ENCODE results near the gene ABCB11.
"Not testable (repeated sequence)": the region's sequence is repeated elsewhere in the genome, so short reads cannot be mapped to it uniquely, and the experiment has no call there.

DNA sequence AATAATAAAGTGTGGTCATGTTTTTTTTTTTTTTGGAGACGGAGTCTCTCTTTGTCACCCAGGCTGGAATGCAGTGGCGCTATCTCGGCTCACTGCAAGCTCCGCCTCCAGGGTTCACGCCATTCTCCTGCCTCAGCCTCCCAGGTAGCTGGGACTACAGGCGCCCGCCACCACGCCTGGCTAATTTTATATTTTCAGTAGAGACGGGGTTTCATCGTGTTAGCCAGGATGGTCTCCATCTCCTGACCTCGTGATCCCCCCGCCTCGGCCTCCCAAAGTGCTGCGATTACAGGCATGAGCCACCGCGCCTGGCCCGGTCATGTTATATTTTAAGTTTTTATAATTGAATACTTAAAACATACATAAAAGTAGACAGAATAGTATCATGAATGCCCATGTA lies 33.1 kb upstream of the ABCB11 start:
- TF ChIP-seq POLR2AphosphoS5 (IDR thresholded peaks at IDR 0.05; ENCODE audit: low read depth, low read length); TCF7L2 (IDR thresholded peaks at IDR 0.05; ENCODE audit: low read depth, low read length); SIN3A (IDR thresholded peaks at IDR 0.05; ENCODE audit: borderline replicate concordance, insufficient read depth, low read depth, low read length): not testable (repeated sequence)
- TF ChIP-seq, protein P1, sequence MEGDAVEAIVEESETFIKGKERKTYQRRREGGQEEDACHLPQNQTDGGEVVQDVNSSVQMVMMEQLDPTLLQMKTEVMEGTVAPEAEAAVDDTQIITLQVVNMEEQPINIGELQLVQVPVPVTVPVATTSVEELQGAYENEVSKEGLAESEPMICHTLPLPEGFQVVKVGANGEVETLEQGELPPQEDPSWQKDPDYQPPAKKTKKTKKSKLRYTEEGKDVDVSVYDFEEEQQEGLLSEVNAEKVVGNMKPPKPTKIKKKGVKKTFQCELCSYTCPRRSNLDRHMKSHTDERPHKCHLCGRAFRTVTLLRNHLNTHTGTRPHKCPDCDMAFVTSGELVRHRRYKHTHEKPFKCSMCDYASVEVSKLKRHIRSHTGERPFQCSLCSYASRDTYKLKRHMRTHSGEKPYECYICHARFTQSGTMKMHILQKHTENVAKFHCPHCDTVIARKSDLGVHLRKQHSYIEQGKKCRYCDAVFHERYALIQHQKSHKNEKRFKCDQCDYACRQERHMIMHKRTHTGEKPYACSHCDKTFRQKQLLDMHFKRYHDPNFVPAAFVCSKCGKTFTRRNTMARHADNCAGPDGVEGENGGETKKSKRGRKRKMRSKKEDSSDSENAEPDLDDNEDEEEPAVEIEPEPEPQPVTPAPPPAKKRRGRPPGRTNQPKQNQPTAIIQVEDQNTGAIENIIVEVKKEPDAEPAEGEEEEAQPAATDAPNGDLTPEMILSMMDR (IDR thresholded peaks at IDR 0.05): not testable (repeated sequence)
- TF ChIP-seq, protein P2, sequence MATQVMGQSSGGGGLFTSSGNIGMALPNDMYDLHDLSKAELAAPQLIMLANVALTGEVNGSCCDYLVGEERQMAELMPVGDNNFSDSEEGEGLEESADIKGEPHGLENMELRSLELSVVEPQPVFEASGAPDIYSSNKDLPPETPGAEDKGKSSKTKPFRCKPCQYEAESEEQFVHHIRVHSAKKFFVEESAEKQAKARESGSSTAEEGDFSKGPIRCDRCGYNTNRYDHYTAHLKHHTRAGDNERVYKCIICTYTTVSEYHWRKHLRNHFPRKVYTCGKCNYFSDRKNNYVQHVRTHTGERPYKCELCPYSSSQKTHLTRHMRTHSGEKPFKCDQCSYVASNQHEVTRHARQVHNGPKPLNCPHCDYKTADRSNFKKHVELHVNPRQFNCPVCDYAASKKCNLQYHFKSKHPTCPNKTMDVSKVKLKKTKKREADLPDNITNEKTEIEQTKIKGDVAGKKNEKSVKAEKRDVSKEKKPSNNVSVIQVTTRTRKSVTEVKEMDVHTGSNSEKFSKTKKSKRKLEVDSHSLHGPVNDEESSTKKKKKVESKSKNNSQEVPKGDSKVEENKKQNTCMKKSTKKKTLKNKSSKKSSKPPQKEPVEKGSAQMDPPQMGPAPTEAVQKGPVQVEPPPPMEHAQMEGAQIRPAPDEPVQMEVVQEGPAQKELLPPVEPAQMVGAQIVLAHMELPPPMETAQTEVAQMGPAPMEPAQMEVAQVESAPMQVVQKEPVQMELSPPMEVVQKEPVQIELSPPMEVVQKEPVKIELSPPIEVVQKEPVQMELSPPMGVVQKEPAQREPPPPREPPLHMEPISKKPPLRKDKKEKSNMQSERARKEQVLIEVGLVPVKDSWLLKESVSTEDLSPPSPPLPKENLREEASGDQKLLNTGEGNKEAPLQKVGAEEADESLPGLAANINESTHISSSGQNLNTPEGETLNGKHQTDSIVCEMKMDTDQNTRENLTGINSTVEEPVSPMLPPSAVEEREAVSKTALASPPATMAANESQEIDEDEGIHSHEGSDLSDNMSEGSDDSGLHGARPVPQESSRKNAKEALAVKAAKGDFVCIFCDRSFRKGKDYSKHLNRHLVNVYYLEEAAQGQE (IDR thresholded peaks at IDR 0.05; ENCODE audit: insufficient read depth in 1 of 2, low read depth in 2 of 2, low read length in 1 of 2): not testable (repeated sequence)
